Measurements from ENCODE around the gene OTX1.

- TF ChIP-seq CTCF (IDR thresholded peaks at IDR 0.05) (no peak), POLR2A (IDR thresholded peaks at IDR 0.05) (no peak)
These were observed 47.3 kb upstream of the OTX1 start for GRCh38 chr2:63003351-63003750.
